HG03108 (cell line): ENCODE measurements around the gene JADE2.

Experiments
- ATAC-seq: cut with Tn5 transposase; IDR thresholded peaks from one replicate; pipeline ENCODE4 v1.9.1; 2021; ENCODE audit warnings: moderate library complexity; ENCODE audit not compliant: unreplicated experiment

Gene JADE2

GRCh38 chr5:134567641-134568336 is 42.3 kb downstream of the JADE2 start:
- ATAC-seq: no peak

- no peak for ATAC-seq
Measured at GRCh38 chr5:134568337-134568700, 42.8 kb downstream of the JADE2 start.

- no peak for ATAC-seq
Measured at GRCh38 chr5:134568761-134569695, 43.6 kb downstream of the JADE2 start.

GRCh38 chr5:134569758-134570364 is 44.4 kb downstream of the JADE2 start:
- ATAC-seq: no peak

GRCh38 chr5:134570365-134570758 is 44.9 kb downstream of the JADE2 start:
- no peak for ATAC-seq

GRCh38 chr5:134570886-134571285 is 45.4 kb downstream of the JADE2 start:
- ATAC-seq: no peak

- ATAC-seq: no peak
Measured at GRCh38 chr5:134571693-134572405, 46.4 kb downstream of the JADE2 start.

GRCh38 chr5:134572811-134573210 is 47.3 kb downstream of the JADE2 start:
- no peak for ATAC-seq

GRCh38 chr5:134574521-134574920 is 49.1 kb downstream of the JADE2 start:
- ATAC-seq: no peak

- ATAC-seq: no peak
Measured at GRCh38 chr5:134575316-134575715, 49.8 kb downstream of the JADE2 start.

- no peak for ATAC-seq
Measured at GRCh38 chr5:134576386-134577021, 51.0 kb downstream of the JADE2 start.

- ATAC-seq: no peak
Measured at GRCh38 chr5:134577022-134577795, 51.7 kb downstream of the JADE2 start.

GRCh38 chr5:134577796-134578577 is 52.5 kb downstream of the JADE2 start:
- no peak for ATAC-seq

GRCh38 chr5:134578578-134579283 is 53.3 kb downstream of the JADE2 start:
- ATAC-seq: no peak

GRCh38 chr5:134579284-134579771 is 53.9 kb downstream of the JADE2 start:
- ATAC-seq: no peak

GRCh38 chr5:134580001-134580460 is 54.6 kb downstream of the JADE2 start:
- ATAC-seq: no peak

- ATAC-seq: no peak
Measured at GRCh38 chr5:134581241-134581981, 55.9 kb downstream of the JADE2 start.
